Endothelial cell of umbilical vein (primary cell): ENCODE measurements around the gene SMARCA2. TPM values are rescaled to one million over a fixed set of nuclear protein-coding genes. Genes with fewer than 3 reads are reported as not detected.

Experiments
- BruUV-seq: library from RNA; stranded (reverse); fragments of 400-500 nt; replicated peaks from 2 replicates; lab custom pipeline; 2021; lab: Mats Ljungman, UMichigan
- CTCF ChIA-PET: fragments of 300-600, 350-600 bp; sonication (Branson Sonifier 250); formaldehyde crosslinking; loops from one replicate; lab custom pipeline; 2021; ENCODE audit warnings: antibody characterized with exemption, inconsistent platforms; lab: Charles Lee
- POLR2A ChIA-PET: fragments of 300-600, 350-600 bp; sonication (Branson Sonifier 250); formaldehyde crosslinking; loops from one replicate; lab custom pipeline; 2021; ENCODE audit warnings: antibody characterized with exemption, inconsistent platforms; lab: Charles Lee
- DNase-seq: peaks from one replicate; pipeline ENCODE4 v3.0.0-alpha.2; 2011; ENCODE audit warnings: low read depth, low spot score
- FAIRE-seq: peaks from 2 replicates; lab custom pipeline; 2011; peaks lifted over from hg19 to GRCh38; lab: Jason Lieb, UNC
- H2AFZ ChIP-seq: 2 replicates; pipeline ENCODE4 v1.6.0; 2012; ENCODE audit warnings: low read depth, low read length, control low read depth, inconsistent platforms
- H3K27ac ChIP-seq: 2 replicates; pipeline ENCODE4 v1.5.1; 2011; ENCODE audit warnings: low read depth, mild to moderate bottlenecking, control low read depth, low read length, moderate library complexity; ENCODE audit not compliant: insufficient read depth
- H3K27me3 ChIP-seq, 2 experiments: 2 replicates each; pipeline versions ENCODE4 v1.6.0 to v1.6.1; 2011; ENCODE audit warnings: low read length in 2 of 2, mixed read lengths in 1 of 2; ENCODE audit not compliant: control insufficient read depth in 2 of 2, insufficient read depth in 2 of 2
- H3K36me3 ChIP-seq, 2 experiments: 2 replicates in 1 of 2; 3 replicates in 1 of 2; pipeline ENCODE4 v1.5.1; 2011; ENCODE audit warnings: low read length in 2 of 2, mild to moderate bottlenecking in 1 of 2, moderate library complexity in 1 of 2; ENCODE audit not compliant: control insufficient read depth in 2 of 2, insufficient read depth in 2 of 2; ENCODE audit errors: extremely low read depth in 1 of 2
- H3K4me1 ChIP-seq: 3 replicates; pipeline ENCODE4 v1.5.1; 2011; ENCODE audit warnings: mild to moderate bottlenecking, low read length; ENCODE audit not compliant: control insufficient read depth, insufficient read depth; ENCODE audit errors: extremely low read depth
- H3K4me2 ChIP-seq: 2 replicates; pipeline ENCODE4 v1.6.1; 2011; ENCODE audit warnings: low read length, control low read depth, mixed read lengths; ENCODE audit not compliant: insufficient read depth
- H3K4me3 ChIP-seq, 3 experiments: fragments of 200-600 bp in 1 of 3; sonication (generic), shearing (Covaris generic) in 1 of 3; replicated peaks in 1 of 3; 2 replicates each; pipeline ENCODE4 v1.5.1; 2011 to 2016; ENCODE audit warnings: control low read depth in 3 of 3, low read length in 3 of 3, mild to moderate bottlenecking in 2 of 3, inconsistent platforms in 1 of 3, low read depth in 1 of 3, moderate library complexity in 1 of 3; ENCODE audit not compliant: insufficient read depth in 1 of 3
- H3K79me2 ChIP-seq: 2 replicates; pipeline ENCODE4 v1.6.0; 2012; ENCODE audit warnings: low read length, inconsistent platforms; ENCODE audit not compliant: control insufficient read depth, insufficient read depth
- H3K9ac ChIP-seq: replicated peaks from 2 replicates; pipeline ENCODE3; 2011; ENCODE audit warnings: low read length, control low read depth; ENCODE audit not compliant: insufficient read depth; ENCODE audit errors: extremely low read depth
- H3K9me1 ChIP-seq: replicated peaks from 3 replicates; pipeline ENCODE4 v1.6.0; 2011; ENCODE audit warnings: mild to moderate bottlenecking, low read length; ENCODE audit not compliant: control insufficient read depth, insufficient read depth; ENCODE audit errors: extremely low read depth
- H3K9me3 ChIP-seq: replicated peaks from 2 replicates; pipeline ENCODE4 v1.5.1; 2012; ENCODE audit warnings: low read length, inconsistent platforms; ENCODE audit not compliant: control insufficient read depth, insufficient read depth
- H4K20me1 ChIP-seq: replicated peaks from 2 replicates; pipeline ENCODE3; 2011; ENCODE audit warnings: mild to moderate bottlenecking, low read length; ENCODE audit not compliant: control insufficient read depth, insufficient read depth; ENCODE audit errors: extremely low read depth
- EZH2 ChIP-seq: IDR thresholded peaks from 2 replicates; pipeline ENCODE4 v1.6.1; 2012; ENCODE audit warnings: borderline replicate concordance, low read depth, mild to moderate bottlenecking, moderate library complexity, low read length, inconsistent platforms; ENCODE audit not compliant: severe bottlenecking
- FOS ChIP-seq: IDR thresholded peaks from 2 replicates; pipeline ENCODE4 v1.6.1; 2011; ENCODE audit warnings: mild to moderate bottlenecking, low read length, moderate library complexity, borderline replicate concordance; ENCODE audit not compliant: insufficient read depth
- GATA2 ChIP-seq: IDR thresholded peaks from 2 replicates; pipeline ENCODE4 v1.7.0; 2011; ENCODE audit warnings: low read depth, mild to moderate bottlenecking, moderate library complexity, mixed read lengths, low read length; ENCODE audit not compliant: insufficient read length, insufficient read depth
- JUN ChIP-seq: IDR thresholded peaks from 2 replicates; pipeline ENCODE4 v1.6.1; 2011; ENCODE audit warnings: borderline replicate concordance, low read depth; ENCODE audit not compliant: insufficient read length, insufficient read depth
- MYC ChIP-seq: IDR thresholded peaks from one replicate; pipeline ENCODE4 v1.6.1; 2011; ENCODE audit warnings: mild to moderate bottlenecking, low read depth, low read length
- POLR2A ChIP-seq: IDR thresholded peaks from 2 replicates; pipeline ENCODE4 v1.6.1; 2012; ENCODE audit warnings: low read depth, mild to moderate bottlenecking, control low read depth, low read length
- POLR2AphosphoS5 ChIP-seq: IDR thresholded peaks from 2 replicates; pipeline ENCODE4 v1.6.1; 2012; ENCODE audit warnings: low read depth, mild to moderate bottlenecking, control low read depth, low read length, moderate library complexity; ENCODE audit not compliant: insufficient read depth
- dilution Hi-C: fragments of 300-500 bp; cut with MboI; formaldehyde crosslinking; loops from one replicate; pipeline ENCODE4 v1.15.0; 2019; ENCODE audit warnings: low sequenced_read_pairs; ENCODE audit not compliant: extremely low pct_ligation_motif_present
- intact Hi-C: fragments of 100-400 bp; cut with micrococcal nuclease; formaldehyde crosslinking; loops from one replicate; pipeline ENCODE4 v1.10.0; 2022
- polyA plus RNA-seq, 4 experiments: library from polyadenylated mRNA; depleted of rRNA in 3 of 4; stranded (reverse) in 3 of 4; unstranded in 1 of 4; fragments of >200 nt; gene quantifications; 2 replicates each; pipeline versions ENCODE4 v1.2.1 to v1.2.3, GENCODE V29; 2011 to 2012; ENCODE audit warnings: missing spikeins in 1 of 4
- total RNA-seq: library from RNA; stranded (reverse); gene quantifications from 2 replicates; pipeline ENCODE4 v1.2.3, GENCODE V29; 2021
- TF ChIP-seq, protein P1 (sequence below): IDR thresholded peaks from 2 replicates; pipeline ENCODE4 v1.6.1; 2011; ENCODE audit not compliant: insufficient read depth, insufficient read length
- TF ChIP-seq, protein P2 (sequence below), 2 donors: IDR thresholded peaks; 1 replicate in 1 of 2; 2 replicates in 1 of 2; pipeline ENCODE4 v1.5.1; 2011; ENCODE audit warnings: low read length in 2 of 2, mild to moderate bottlenecking in 2 of 2, moderate library complexity in 2 of 2, control low read depth in 1 of 2, inconsistent platforms in 1 of 2, low read depth in 1 of 2; ENCODE audit not compliant: insufficient read depth in 1 of 2; ENCODE audit errors: extremely low read depth in 1 of 2

Gene SMARCA2
- total and polyA plus RNA-seq, 2 donors (not counting 3 experiments of a cell fraction or from before 2014, with no cell fraction given) = 54.5 to 79.9 TPM

DNA sequence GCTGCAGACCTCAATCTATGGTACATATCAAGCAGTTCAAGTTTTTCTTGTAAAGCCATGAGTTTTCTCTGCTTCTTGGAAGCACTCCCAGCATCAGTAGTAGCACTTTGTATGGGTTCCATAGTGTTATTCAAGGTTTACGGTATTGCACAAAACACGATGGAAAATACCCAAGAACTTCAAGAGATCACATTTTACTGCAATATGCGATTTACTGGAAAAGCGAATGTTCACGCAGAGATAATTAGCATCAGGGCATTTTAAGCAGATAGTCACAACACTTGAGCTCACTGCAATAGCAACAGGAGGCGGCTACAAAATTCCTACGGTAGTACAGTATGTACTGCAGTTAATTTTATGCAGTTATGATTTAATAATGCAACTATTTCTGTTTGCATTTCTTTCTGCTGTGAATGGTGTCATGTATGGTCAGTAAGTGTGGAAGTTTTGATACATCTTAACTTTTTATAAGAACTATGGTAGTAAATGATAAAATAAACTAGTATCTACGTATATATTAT lies 200.8 kb downstream of the SMARCA2 start:
- intact Hi-C loops = no loop called here
- ChIA-PET POLR2A (no interaction called here), CTCF (no interaction called here)
- FAIRE-seq (no peak), DNase-seq (no peak)
- no peak overlapping the region for H3K4me2 ChIP-seq
- H3K79me2 ChIP-seq = no peaks in the 10 kb centered on the region
- H3K36me3 ChIP-seq = no peaks in the 10 kb centered on the region
- dilution Hi-C loops = no loop called here
- no TSS peak for BruUV-seq
- H3K9ac ChIP-seq = no peak overlapping the region
- H3K4me3 ChIP-seq = no peak overlapping the region
- TF ChIP-seq FOS = no peak
- no peak for TF ChIP-seq POLR2AphosphoS5
- no peak for TF ChIP-seq EZH2
- no peak for TF ChIP-seq POLR2A
- TF ChIP-seq, protein P1, sequence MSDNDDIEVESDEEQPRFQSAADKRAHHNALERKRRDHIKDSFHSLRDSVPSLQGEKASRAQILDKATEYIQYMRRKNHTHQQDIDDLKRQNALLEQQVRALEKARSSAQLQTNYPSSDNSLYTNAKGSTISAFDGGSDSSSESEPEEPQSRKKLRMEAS = no peak
- H4K20me1 ChIP-seq = no peaks in the 10 kb centered on the region
- no peak overlapping the region for H3K27ac ChIP-seq
- H3K9me1 ChIP-seq = no peaks in the 10 kb centered on the region
- H3K9me3 ChIP-seq = no peaks in the 10 kb centered on the region
- no peaks in the 10 kb centered on the region for H3K27me3 ChIP-seq
- H2AFZ ChIP-seq = no peak overlapping the region
- no peaks in the 10 kb centered on the region for H3K4me1 ChIP-seq

DNA sequence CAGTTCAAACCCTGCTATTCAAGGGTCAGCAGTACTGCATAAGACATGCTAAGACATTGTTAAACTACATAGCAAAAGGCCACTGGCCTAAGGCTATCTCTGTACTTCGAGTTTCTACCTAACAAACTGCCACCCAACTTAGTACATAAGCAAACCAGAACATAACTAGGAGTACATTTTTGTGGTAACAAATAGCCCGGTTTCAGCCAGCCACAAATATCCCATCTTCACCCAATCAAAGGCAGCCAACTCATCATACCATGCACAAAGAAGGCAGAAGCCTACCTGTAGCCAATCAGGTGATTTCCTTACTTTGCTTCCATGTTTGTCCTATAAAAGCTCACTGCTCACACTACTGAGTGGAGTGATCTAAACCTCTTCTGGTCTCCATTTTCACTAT lies 201.4 kb downstream of the SMARCA2 start:
- no TSS peak for BruUV-seq
- TF ChIP-seq, protein P1 = no peak
- TF ChIP-seq MYC (no peak), JUN (no peak), GATA2 (no peak), POLR2A (no peak), EZH2 (no peak), FOS (no peak), POLR2AphosphoS5 (no peak)
- TF ChIP-seq, protein P2, sequence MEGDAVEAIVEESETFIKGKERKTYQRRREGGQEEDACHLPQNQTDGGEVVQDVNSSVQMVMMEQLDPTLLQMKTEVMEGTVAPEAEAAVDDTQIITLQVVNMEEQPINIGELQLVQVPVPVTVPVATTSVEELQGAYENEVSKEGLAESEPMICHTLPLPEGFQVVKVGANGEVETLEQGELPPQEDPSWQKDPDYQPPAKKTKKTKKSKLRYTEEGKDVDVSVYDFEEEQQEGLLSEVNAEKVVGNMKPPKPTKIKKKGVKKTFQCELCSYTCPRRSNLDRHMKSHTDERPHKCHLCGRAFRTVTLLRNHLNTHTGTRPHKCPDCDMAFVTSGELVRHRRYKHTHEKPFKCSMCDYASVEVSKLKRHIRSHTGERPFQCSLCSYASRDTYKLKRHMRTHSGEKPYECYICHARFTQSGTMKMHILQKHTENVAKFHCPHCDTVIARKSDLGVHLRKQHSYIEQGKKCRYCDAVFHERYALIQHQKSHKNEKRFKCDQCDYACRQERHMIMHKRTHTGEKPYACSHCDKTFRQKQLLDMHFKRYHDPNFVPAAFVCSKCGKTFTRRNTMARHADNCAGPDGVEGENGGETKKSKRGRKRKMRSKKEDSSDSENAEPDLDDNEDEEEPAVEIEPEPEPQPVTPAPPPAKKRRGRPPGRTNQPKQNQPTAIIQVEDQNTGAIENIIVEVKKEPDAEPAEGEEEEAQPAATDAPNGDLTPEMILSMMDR (IDR thresholded peaks at IDR 0.05; ENCODE audit: extremely low read depth in 1 of 2, insufficient read depth in 1 of 2, low read depth in 1 of 2, low read length in 2 of 2) = no peak
- dilution Hi-C loops = no loop called here

More for the DNA sequence above, 201.4 kb downstream of the SMARCA2 start:
- Histone ChIP-seq H2AFZ (no peak overlapping the region), H3K36me3 (no peaks in the 10 kb centered on the region), H3K9me1 (no peaks in the 10 kb centered on the region), H3K9me3 (no peaks in the 10 kb centered on the region), H4K20me1 (no peaks in the 10 kb centered on the region), H3K27ac (no peak overlapping the region), H3K4me3 (no peak overlapping the region), H3K79me2 (no peaks in the 10 kb centered on the region), H3K4me1 (no peaks in the 10 kb centered on the region), H3K4me2 (no peak overlapping the region), H3K27me3 (no peaks in the 10 kb centered on the region), H3K9ac (no peak overlapping the region)
- ChIA-PET POLR2A (no interaction called here), CTCF (no interaction called here)
- intact Hi-C loops = no loop called here
- DNase-seq = no peak
- FAIRE-seq = no peak
